A549 (cell line): ENCODE data around the gene PTPRK.

Experiments used
- EP300 ChIP-seq, 2 experiments: fragments of >200 bp; sonication (Bioruptor Twin); formaldehyde crosslinking; IDR thresholded peaks; 2 replicates in 1 of 2; 3 replicates in 1 of 2; pipeline ENCODE4 v1.6.1; 2016 to 2017
- KDM1A ChIP-seq: fragments of 200-600 bp; sonication (generic); IDR thresholded peaks from 2 replicates; pipeline ENCODE4 v1.6.1; 2016; ENCODE audit warnings: low read depth, mild to moderate bottlenecking
- MAZ ChIP-seq: fragments of 150-350 bp; IDR thresholded peaks from 2 replicates; pipeline ENCODE4 v1.6.1; 2014; ENCODE audit warnings: antibody characterized with exemption, low read depth, low read length, borderline replicate concordance
- PHF8 ChIP-seq: fragments of 200-600 bp; sonication (generic); IDR thresholded peaks from 2 replicates; pipeline ENCODE4 v1.6.1; 2016; ENCODE audit warnings: low read depth, mild to moderate bottlenecking, antibody characterized with exemption, moderate library complexity, borderline replicate concordance
- POLR2A ChIP-seq: IDR thresholded peaks from 2 replicates; pipeline ENCODE4 v1.6.1; 2012; ENCODE audit warnings: mild to moderate bottlenecking, low read length
- ZFP36 ChIP-seq: fragments of 450-650 bp; IDR thresholded peaks from 2 replicates; pipeline ENCODE4 v1.6.1; 2014; ENCODE audit warnings: borderline replicate concordance; ENCODE audit not compliant: partially characterized antibody
- TF ChIP-seq, protein P1 (sequence below): IDR thresholded peaks from 2 replicates; pipeline ENCODE4 v1.6.1; 2012; ENCODE audit warnings: low read depth, borderline replicate concordance
- TF ChIP-seq, protein P2 (sequence below): IDR thresholded peaks from 2 replicates; pipeline ENCODE4 v1.6.1; 2012
- TF ChIP-seq, protein P3 (sequence below): IDR thresholded peaks from 2 replicates; pipeline ENCODE4 v1.6.1; 2012

DNA sequence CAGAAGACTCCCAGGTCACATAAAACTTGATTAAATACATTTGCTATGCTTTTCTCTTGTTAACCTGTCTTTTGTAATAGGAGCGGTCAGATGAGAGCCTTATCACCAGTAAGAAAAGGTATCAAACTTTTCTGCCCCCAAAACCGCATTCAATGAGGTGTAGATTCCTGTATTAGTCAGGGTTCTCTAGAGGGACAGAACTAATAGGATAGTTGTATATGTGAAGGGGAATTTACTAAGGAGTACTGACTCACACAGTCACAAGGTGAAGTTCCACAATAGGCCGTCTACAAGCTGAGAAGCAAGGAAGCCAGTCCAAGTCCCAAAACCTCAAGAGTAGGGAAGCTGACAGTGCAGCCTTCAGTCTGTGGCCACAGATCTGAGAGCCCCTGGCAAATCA is 32.7 kb downstream of the PTPRK start:
- TF ChIP-seq, protein P1, sequence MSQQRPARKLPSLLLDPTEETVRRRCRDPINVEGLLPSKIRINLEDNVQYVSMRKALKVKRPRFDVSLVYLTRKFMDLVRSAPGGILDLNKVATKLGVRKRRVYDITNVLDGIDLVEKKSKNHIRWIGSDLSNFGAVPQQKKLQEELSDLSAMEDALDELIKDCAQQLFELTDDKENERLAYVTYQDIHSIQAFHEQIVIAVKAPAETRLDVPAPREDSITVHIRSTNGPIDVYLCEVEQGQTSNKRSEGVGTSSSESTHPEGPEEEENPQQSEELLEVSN = no peak
- TF ChIP-seq ZFP36 = no peak
- TF ChIP-seq, protein P2, sequence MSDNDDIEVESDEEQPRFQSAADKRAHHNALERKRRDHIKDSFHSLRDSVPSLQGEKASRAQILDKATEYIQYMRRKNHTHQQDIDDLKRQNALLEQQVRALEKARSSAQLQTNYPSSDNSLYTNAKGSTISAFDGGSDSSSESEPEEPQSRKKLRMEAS = no peak
- no peak for TF ChIP-seq PHF8
- TF ChIP-seq MAZ = no peak
- TF ChIP-seq, protein P3, sequence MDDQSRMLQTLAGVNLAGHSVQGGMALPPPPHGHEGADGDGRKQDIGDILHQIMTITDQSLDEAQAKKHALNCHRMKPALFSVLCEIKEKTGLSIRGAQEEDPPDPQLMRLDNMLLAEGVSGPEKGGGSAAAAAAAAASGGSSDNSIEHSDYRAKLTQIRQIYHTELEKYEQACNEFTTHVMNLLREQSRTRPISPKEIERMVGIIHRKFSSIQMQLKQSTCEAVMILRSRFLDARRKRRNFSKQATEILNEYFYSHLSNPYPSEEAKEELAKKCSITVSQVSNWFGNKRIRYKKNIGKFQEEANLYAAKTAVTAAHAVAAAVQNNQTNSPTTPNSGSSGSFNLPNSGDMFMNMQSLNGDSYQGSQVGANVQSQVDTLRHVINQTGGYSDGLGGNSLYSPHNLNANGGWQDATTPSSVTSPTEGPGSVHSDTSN = no peak
- TF ChIP-seq EP300 (IDR thresholded peaks at IDR 0.05) = no peak
- TF ChIP-seq POLR2A = no peak
- TF ChIP-seq KDM1A = no peak
